GM19099 (cell line): ENCODE measurements around the gene PDCL2.

ENCODE experiments used
- POLR2A ChIP-seq: IDR thresholded peaks from 3 replicates; pipeline ENCODE4 v1.6.1; 2011; ENCODE audit warnings: low read depth; ENCODE audit not compliant: insufficient read length; ENCODE audit errors: extremely low read depth

Gene PDCL2

DNA sequence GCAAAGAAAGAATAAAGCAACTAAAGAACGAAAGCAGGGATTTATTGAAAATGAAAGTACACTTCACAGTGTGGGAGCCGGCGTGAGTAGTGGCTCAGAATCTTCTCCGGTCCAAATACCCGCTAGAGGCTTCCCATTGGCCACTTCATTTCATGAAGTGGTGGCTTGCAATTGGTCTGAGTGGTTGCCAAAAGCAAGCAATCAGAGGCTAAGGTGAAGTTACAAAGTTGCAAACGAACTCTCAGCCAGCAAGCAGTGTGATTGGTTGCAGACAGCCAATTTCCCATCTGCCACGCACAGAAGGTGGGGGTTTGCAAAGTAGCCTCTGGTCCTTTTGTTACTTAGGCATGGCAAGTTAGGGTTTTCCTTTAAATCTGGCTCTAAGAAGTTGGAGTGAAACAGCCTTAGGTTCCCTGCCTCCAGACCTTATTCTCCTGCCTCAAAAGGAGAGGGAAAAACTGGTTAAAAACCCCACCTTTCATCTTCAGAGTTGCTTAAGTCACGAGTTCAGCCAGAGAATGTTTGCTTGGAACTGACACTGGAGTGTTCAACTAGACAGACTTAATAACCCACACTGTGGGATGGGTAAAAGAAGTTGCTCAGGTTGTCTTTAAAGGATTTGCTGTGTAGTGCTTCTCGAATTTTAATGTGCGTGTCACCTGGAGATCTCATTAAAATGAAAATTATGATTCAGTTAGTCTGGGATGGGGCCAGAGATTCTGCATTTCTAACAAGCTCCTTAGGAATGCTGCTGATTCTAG lies 38.4 kb downstream of the PDCL2 start:
- TF ChIP-seq POLR2A = no peak

DNA sequence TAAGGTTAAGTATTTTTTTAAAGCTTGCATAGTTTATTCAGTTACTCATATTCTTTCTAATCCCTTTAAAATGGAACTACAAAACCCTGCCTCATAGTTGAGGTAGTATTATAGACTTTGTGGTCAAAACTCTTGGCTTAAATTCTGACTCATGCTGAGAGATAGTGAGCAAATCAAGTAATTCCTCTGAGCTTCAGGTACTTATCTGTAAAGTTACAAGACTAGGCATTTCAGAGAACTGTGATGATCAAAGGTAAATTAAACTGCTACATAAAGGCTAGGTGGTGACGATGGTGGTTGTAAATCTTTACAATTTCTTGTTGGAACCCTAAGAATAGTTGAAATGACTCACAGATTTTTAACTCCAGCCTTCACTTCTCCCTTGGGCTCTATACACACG lies 42.2 kb downstream of the PDCL2 start:
- TF ChIP-seq POLR2A = no peak

GRCh38 chr4:55547918-55548317 lies 44.1 kb downstream of the PDCL2 start:
- TF ChIP-seq POLR2A = no peak

DNA sequence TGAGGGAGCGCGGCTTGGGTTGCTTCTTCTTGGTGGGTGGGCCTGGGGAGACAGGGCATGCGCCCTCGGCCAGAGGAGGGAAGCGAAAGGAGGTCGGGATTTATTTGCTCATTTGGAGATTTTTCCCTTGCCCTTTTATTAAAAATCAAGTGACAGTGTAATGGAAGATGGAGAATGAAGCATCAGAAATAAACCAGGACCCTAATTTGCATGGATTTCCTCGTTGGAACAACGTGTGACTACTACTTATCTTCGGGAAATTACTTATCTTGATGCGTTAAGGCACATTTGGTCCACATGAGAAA lies 44.6 kb downstream of the PDCL2 start:
- TF ChIP-seq POLR2A = no peak

- TF ChIP-seq POLR2A = peak; percentile 76
Measured at GRCh38 chr4:55546756-55547465, 45.1 kb downstream of the PDCL2 start, which contains the start of gene CLOCK. Gene CLOCK (minus strand): TSS chr4:55546909. CDS start chr4:55482785, 64,124 bp downstream.

DNA sequence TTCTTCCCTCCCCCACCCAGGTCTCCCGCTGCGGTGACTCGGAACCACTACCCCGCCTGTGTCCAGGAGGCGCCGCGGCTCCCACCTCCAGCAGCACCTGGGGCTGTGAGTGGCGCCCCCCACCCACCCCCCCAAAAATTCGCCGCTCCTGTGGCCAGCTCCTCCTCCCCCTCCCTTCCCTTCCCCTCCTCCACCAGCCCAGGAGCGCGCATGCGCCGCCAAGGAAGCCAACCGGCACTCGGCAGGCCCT lies 45.6 kb downstream of the PDCL2 start:
- TF ChIP-seq POLR2A = no peak

DNA sequence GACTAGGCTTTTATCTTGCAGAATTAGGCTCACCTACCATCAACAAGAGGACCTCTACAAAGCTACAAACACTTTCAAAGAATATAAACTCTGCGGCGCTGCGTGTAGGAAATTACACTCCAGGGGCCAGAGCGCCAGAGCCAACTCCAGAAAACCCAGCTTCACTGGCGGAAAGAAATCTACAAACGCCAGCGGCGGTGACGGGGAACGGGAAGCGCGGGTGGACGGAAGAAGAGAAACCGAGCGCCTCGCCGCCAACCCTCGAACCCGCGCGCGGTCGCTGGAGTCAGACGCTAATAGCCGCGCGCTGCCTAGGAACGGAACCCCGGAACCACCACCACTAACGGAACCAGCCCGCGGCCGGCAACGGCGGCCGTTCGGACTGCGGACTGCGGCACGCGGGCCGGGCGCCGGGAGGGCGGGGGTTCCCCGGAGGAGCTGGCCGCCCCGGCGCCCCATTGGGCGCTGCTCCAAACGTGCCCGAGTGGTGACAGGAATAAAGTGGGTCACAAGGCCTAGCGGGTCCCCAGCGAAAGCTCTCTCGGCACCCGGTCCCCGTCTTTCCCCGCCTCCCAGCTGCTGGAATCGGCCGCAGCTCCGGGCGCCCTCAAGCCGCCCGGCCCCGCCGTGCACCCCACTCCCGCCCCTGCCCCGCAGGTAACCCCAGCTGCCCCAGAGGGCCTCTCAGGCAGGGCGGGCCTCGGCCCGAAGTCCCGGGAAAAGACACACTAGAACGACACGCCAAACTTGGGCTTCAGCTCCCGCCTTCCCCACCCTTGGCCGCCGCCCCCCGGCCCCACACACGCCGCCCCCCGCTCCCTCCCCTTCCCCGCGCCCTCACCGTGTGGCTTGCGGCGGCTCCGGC lies 46.2 kb downstream of the PDCL2 start:
- peak; percentile 63 for TF ChIP-seq POLR2A

DNA sequence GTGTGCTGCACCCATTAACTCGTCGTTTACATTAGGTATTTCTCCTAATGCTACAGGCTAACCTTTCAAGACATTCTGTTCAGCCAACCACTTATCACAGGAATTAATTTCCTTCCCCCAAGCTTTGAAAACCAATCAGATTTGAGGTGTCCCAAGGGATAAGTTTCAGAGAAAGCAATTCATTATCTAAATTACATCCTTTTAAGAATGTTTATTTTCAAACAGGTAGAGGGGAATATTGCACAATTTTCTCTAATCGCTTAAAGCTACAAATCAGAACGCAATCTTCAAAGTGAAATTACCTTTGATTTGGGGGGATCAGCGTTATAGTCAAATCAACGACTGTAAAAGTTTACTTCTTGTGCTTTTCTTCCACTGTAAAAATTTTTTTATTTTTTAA lies 46.9 kb downstream of the PDCL2 start:
- TF ChIP-seq POLR2A = no peak

GRCh38 chr4:55543858-55544257 lies 48.2 kb downstream of the PDCL2 start:
- no peak for TF ChIP-seq POLR2A

GRCh38 chr4:55540271-55540670 lies 51.8 kb downstream of the PDCL2 start:
- no peak for TF ChIP-seq POLR2A

DNA sequence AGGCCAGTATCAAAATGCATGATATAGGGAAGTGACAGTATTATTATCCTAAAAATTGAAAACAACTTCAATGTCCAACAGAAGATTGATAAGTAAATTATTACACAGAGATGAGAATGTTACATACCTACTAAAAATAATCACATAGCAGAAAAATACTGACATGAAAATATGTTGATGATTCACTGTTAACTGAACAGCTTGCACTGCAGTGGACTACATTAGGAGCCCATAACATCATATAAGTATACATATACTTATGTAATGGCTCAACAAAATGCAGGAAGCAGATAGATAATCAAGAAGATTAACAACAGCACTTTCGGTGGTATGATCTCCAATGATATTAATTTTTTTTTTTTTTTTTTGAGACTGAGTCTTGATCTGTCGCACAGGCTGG lies 52.4 kb downstream of the PDCL2 start:
- TF ChIP-seq POLR2A = no peak

DNA sequence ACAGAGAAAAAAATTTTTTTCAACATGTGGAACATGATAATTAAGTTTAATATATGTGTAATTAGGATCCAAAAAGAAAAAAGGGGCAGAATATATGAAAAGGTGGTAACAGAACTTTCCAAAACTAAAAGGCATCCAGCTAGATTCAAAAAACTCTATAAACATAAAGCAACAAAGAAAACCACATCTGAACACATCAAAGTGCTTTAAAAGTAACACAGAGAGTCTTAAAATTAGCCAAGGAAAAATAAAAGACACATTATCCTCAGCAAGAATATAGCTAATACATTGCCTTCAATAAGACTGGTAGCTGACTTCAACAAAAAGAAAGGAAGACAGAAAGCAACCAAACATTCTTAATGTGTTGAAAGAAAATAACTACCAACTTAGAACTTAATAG lies 53.5 kb downstream of the PDCL2 start:
- no peak for TF ChIP-seq POLR2A

- no peak for TF ChIP-seq POLR2A
Measured at GRCh38 chr4:55534306-55534705, 57.7 kb downstream of the PDCL2 start.

DNA sequence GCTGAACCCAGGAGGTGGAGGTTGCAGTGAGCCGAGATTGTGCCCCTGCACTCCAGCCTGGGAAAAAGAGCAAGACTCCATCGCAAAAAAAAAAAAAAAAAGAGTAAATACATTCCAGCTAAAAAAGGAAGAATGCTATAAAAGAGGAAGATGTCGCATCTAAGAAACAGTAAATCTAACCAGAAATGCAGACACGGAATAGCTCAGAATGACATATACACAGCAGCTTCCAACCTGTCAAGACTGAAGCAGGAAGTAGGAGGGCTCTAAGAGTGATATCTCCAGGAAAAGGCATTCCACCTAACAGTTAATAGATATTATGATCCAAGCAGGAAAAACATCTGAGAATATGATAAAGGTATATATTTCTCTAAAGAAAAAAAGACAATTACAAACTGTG lies 61.4 kb downstream of the PDCL2 start:
- TF ChIP-seq POLR2A = no peak

- TF ChIP-seq POLR2A = no peak
Measured at GRCh38 chr4:55530167-55530566, 61.9 kb downstream of the PDCL2 start.

- no peak for TF ChIP-seq POLR2A
Measured at GRCh38 chr4:55528491-55528890, 63.6 kb downstream of the PDCL2 start.
